ENCODE data around the gene SRSF4. TPM values are rescaled to one million over a fixed set of nuclear protein-coding genes. Genes with fewer than 3 reads are reported as not detected.
A peak's percentile ranks its signal among the peaks of the same experiment; 100 is the strongest.
"Not testable (repeated sequence)": the region's sequence is repeated elsewhere in the genome, so short reads cannot be mapped to it uniquely, and the experiment has no call there.

SRSF4 gene
- total RNA-seq, 1 donor, result 27.9 TPM

- TF ChIP-seq CTCF (IDR thresholded peaks at IDR 0.05; ENCODE audit: extremely low read depth, low read depth, low read length), result peak; percentile 15
- Histone ChIP-seq H3K27me3 (ENCODE audit: insufficient read depth, low read length) (no peaks in the 10 kb centered on the region), H3K4me3 (ENCODE audit: insufficient read depth, low read length) (no peak overlapping the region), H3K4me1 (ENCODE audit: insufficient read depth, low read length) (peaks cover 10% of the 10 kb centered on the region), H3K9me3 (ENCODE audit: low read depth, low read length) (no peaks in the 10 kb centered on the region), H3K4me2 (ENCODE audit: insufficient read depth, low read length) (no peak overlapping the region), H3K27ac (ENCODE audit: low read depth, low read length) (no peak overlapping the region), H3K36me3 (ENCODE audit: insufficient read depth, low read length) (no peaks in the 10 kb centered on the region), H4K20me1 (ENCODE audit: insufficient read depth, low read length) (peaks cover 10% of the 10 kb centered on the region), H2AFZ (ENCODE audit: low read length) (no peak overlapping the region), H3K79me2 (ENCODE audit: insufficient read depth, low read length) (no peaks in the 10 kb centered on the region)
- peak; percentile 37 for DNase-seq (ENCODE audit: insufficient read length, low spot score, missing footprints)
These were observed 64.3 kb downstream of the SRSF4 start for GRCh38 chr1:29117381-29117780.

- H2AFZ ChIP-seq (ENCODE audit: low read length), result no peak overlapping the region
- no peak overlapping the region for H3K4me2 ChIP-seq (ENCODE audit: insufficient read depth, low read length)
- DNase-seq (ENCODE audit: insufficient read length, low spot score, missing footprints), result peak; percentile 77
- H3K36me3 ChIP-seq (ENCODE audit: insufficient read depth, low read length), result no peaks in the 10 kb centered on the region
- H3K4me1 ChIP-seq (ENCODE audit: insufficient read depth, low read length), result no peaks in the 10 kb centered on the region
- H3K4me3 ChIP-seq (ENCODE audit: insufficient read depth, low read length), result no peak overlapping the region
- H4K20me1 ChIP-seq (ENCODE audit: insufficient read depth, low read length), result no peaks in the 10 kb centered on the region
- H3K27ac ChIP-seq (ENCODE audit: low read depth, low read length), result no peak overlapping the region
- no peaks in the 10 kb centered on the region for H3K9me3 ChIP-seq (ENCODE audit: low read depth, low read length)
- TF ChIP-seq CTCF (IDR thresholded peaks at IDR 0.05; ENCODE audit: extremely low read depth, low read depth, low read length), result no peak
- no peaks in the 10 kb centered on the region for H3K79me2 ChIP-seq (ENCODE audit: insufficient read depth, low read length)
- no peaks in the 10 kb centered on the region for H3K27me3 ChIP-seq (ENCODE audit: insufficient read depth, low read length)
These were observed 67.0 kb downstream of the SRSF4 start for GRCh38 chr1:29114654-29115053.

GRCh38 chr1:29113413-29114117 is 68.1 kb downstream of the SRSF4 start:
- H3K9me3 ChIP-seq (ENCODE audit: low read depth, low read length), result no peaks in the 10 kb centered on the region
- no peaks in the 10 kb centered on the region for H3K4me1 ChIP-seq (ENCODE audit: insufficient read depth, low read length)
- no peak for DNase-seq (ENCODE audit: insufficient read length, low spot score, missing footprints)
- no peak overlapping the region for H3K4me3 ChIP-seq (ENCODE audit: insufficient read depth, low read length)
- no peaks in the 10 kb centered on the region for H3K36me3 ChIP-seq (ENCODE audit: insufficient read depth, low read length)
- no peaks in the 10 kb centered on the region for H3K27me3 ChIP-seq (ENCODE audit: insufficient read depth, low read length)
- TF ChIP-seq CTCF (IDR thresholded peaks at IDR 0.05; ENCODE audit: extremely low read depth, low read depth, low read length), result no peak
- no peak overlapping the region for H3K4me2 ChIP-seq (ENCODE audit: insufficient read depth, low read length)
- H2AFZ ChIP-seq (ENCODE audit: low read length), result no peak overlapping the region
- H3K27ac ChIP-seq (ENCODE audit: low read depth, low read length), result no peak overlapping the region
- no peaks in the 10 kb centered on the region for H4K20me1 ChIP-seq (ENCODE audit: insufficient read depth, low read length)
- no peaks in the 10 kb centered on the region for H3K79me2 ChIP-seq (ENCODE audit: insufficient read depth, low read length)

GRCh38 chr1:29112705-29113412 is 68.8 kb downstream of the SRSF4 start:
- DNase-seq (ENCODE audit: insufficient read length, low spot score, missing footprints), result peak; percentile 22
- no peak overlapping the region for H3K4me2 ChIP-seq (ENCODE audit: insufficient read depth, low read length)

GRCh38 chr1:29108041-29108440 is 73.7 kb downstream of the SRSF4 start:
- DNase-seq (ENCODE audit: insufficient read length, low spot score, missing footprints); H3K9me3 ChIP-seq (ENCODE audit: low read depth, low read length); H3K4me1 ChIP-seq (ENCODE audit: insufficient read depth, low read length); H3K27ac ChIP-seq (ENCODE audit: low read depth, low read length); H4K20me1 ChIP-seq (ENCODE audit: insufficient read depth, low read length); H3K27me3 ChIP-seq (ENCODE audit: insufficient read depth, low read length); H3K4me2 ChIP-seq (ENCODE audit: insufficient read depth, low read length); H2AFZ ChIP-seq (ENCODE audit: low read length); H3K4me3 ChIP-seq (ENCODE audit: insufficient read depth, low read length); H3K36me3 ChIP-seq (ENCODE audit: insufficient read depth, low read length); H3K79me2 ChIP-seq (ENCODE audit: insufficient read depth, low read length): not testable (repeated sequence)

More at GRCh38 chr1:29112705-29113412, 68.8 kb downstream of the SRSF4 start:
- Histone ChIP-seq H4K20me1 (ENCODE audit: insufficient read depth, low read length) (no peaks in the 10 kb centered on the region), H3K36me3 (ENCODE audit: insufficient read depth, low read length) (no peaks in the 10 kb centered on the region), H3K4me1 (ENCODE audit: insufficient read depth, low read length) (no peaks in the 10 kb centered on the region), H3K79me2 (ENCODE audit: insufficient read depth, low read length) (no peaks in the 10 kb centered on the region), H3K4me3 (ENCODE audit: insufficient read depth, low read length) (no peak overlapping the region), H2AFZ (ENCODE audit: low read length) (no peak overlapping the region), H3K9me3 (ENCODE audit: low read depth, low read length) (no peaks in the 10 kb centered on the region), H3K27me3 (ENCODE audit: insufficient read depth, low read length) (no peaks in the 10 kb centered on the region), H3K27ac (ENCODE audit: low read depth, low read length) (no peak overlapping the region)
- TF ChIP-seq CTCF (IDR thresholded peaks at IDR 0.05; ENCODE audit: extremely low read depth, low read depth, low read length), result no peak

Measured in osteoblast (primary cell).